Measurements from ENCODE around the gene RSU1.

RSU1 gene

DNA sequence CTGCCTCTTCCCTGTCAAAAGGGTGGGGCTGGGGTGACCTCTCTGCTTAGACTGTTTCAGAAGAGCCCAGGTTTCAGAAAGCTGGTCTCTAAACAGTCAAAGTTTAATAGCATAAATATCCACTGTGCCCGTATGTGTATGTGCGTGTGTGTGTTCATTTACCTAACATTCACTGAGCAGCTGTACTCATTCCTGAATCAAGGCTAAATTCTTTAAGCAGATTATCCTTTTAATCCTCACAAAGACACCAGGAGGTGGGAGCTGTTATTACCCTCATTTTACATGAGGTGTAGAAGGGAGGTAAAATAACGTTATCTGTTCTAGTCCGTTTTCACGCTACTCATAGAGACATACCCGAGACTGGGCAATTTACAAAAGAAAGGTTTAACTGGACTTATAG lies 72.2 kb downstream of the RSU1 start:
- ATAC-seq (replicated peaks; ENCODE audit: extremely low read depth, poor library complexity, severe bottlenecking) (no peak), DNase-seq (ENCODE audit: low spot score in 2 of 2) (no peak)
- H3K36me3 Mint-ChIP-seq (ENCODE audit: insufficient read depth) = peaks cover 4% of the 10 kb centered on the region
- H3K27me3 Mint-ChIP-seq = no peaks in the 10 kb centered on the region
- no peak overlapping the region for H3K4me3 Mint-ChIP-seq
- H3K9me3 Mint-ChIP-seq = no peaks in the 10 kb centered on the region
- peaks cover 13% of the 10 kb centered on the region for H3K4me1 Mint-ChIP-seq
- no peak overlapping the region for H3K27ac Mint-ChIP-seq (ENCODE audit: low read depth)

- H3K9me3 Mint-ChIP-seq = no peaks in the 10 kb centered on the region
- no peaks in the 10 kb centered on the region for H3K27me3 Mint-ChIP-seq
- no peak overlapping the region for H3K27ac Mint-ChIP-seq (ENCODE audit: low read depth)
- no peak overlapping the region for H3K4me3 Mint-ChIP-seq
- peaks cover 11% of the 10 kb centered on the region for H3K4me1 Mint-ChIP-seq
- peaks cover 14% of the 10 kb centered on the region for H3K36me3 Mint-ChIP-seq (ENCODE audit: insufficient read depth)
- ATAC-seq (replicated peaks; ENCODE audit: extremely low read depth, poor library complexity, severe bottlenecking) (no peak), DNase-seq (ENCODE audit: low spot score in 2 of 2) (no peak)
These were observed 74.9 kb downstream of the RSU1 start for GRCh38 chr10:16742165-16742960.

GRCh38 chr10:16741540-16741939 lies 75.7 kb downstream of the RSU1 start:
- H3K27ac Mint-ChIP-seq (ENCODE audit: low read depth) = no peak overlapping the region
- ATAC-seq (replicated peaks; ENCODE audit: extremely low read depth, poor library complexity, severe bottlenecking) (no peak), DNase-seq (ENCODE audit: low spot score in 2 of 2) (no peak)
- H3K4me3 Mint-ChIP-seq = no peak overlapping the region
- no peaks in the 10 kb centered on the region for H3K27me3 Mint-ChIP-seq
- H3K4me1 Mint-ChIP-seq = peaks cover 5% of the 10 kb centered on the region
- H3K9me3 Mint-ChIP-seq = no peaks in the 10 kb centered on the region
- H3K36me3 Mint-ChIP-seq (ENCODE audit: insufficient read depth) = peaks cover 15% of the 10 kb centered on the region

DNA sequence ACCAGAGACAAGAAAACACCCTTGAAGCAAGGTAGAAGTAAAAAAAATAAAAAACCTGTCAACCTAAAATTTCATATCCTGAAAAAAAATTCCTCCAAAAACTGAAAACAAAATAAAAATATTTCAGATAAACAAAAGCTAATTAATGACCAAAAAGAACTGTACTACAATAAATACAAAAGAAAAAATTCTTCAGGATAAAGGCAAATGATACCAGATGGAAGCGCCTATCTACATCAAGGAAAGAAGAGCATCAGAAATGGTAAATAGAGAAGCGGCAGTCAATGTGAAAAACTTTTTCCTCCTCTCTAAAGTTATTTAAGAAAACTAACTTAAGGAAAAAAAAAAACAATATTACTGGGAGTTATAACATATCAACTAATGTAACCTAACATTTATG lies 79.8 kb downstream of the RSU1 start:
- peaks cover 13% of the 10 kb centered on the region for H3K4me1 Mint-ChIP-seq
- no peak overlapping the region for H3K4me3 Mint-ChIP-seq
- H3K36me3 Mint-ChIP-seq (ENCODE audit: insufficient read depth) = peaks cover 15% of the 10 kb centered on the region
- H3K27ac Mint-ChIP-seq (ENCODE audit: low read depth) = no peak overlapping the region
- H3K27me3 Mint-ChIP-seq = no peaks in the 10 kb centered on the region
- ATAC-seq (replicated peaks; ENCODE audit: extremely low read depth, poor library complexity, severe bottlenecking) = no peak
- H3K9me3 Mint-ChIP-seq = peaks cover 9% of the 10 kb centered on the region
- DNase-seq (ENCODE audit: low spot score in 2 of 2) = no peak

- no peak for DNase-seq (ENCODE audit: low spot score in 2 of 2)
- H3K4me1 Mint-ChIP-seq = peaks cover 13% of the 10 kb centered on the region
- peaks cover 15% of the 10 kb centered on the region for H3K36me3 Mint-ChIP-seq (ENCODE audit: insufficient read depth)
- H3K4me3 Mint-ChIP-seq = no peak overlapping the region
- ATAC-seq (replicated peaks; ENCODE audit: extremely low read depth, poor library complexity, severe bottlenecking) = no peak
- no peaks in the 10 kb centered on the region for H3K27me3 Mint-ChIP-seq
- H3K27ac Mint-ChIP-seq (ENCODE audit: low read depth) = no peak overlapping the region
- peaks cover 9% of the 10 kb centered on the region for H3K9me3 Mint-ChIP-seq
These were observed 81.6 kb downstream of the RSU1 start for GRCh38 chr10:16735671-16736070.

- Mint-ChIP-seq H3K4me1 (peaks cover 29% of the 10 kb centered on the region), H3K27me3 (no peaks in the 10 kb centered on the region), H3K27ac (ENCODE audit: low read depth) (no peak overlapping the region), H3K36me3 (ENCODE audit: insufficient read depth) (peaks cover 4% of the 10 kb centered on the region), H3K4me3 (no peak overlapping the region), H3K9me3 (peaks cover 9% of the 10 kb centered on the region)
- DNase-seq (ENCODE audit: low spot score in 2 of 2) (no peak), ATAC-seq (replicated peaks; ENCODE audit: extremely low read depth, poor library complexity, severe bottlenecking) (no peak)
These were observed 84.8 kb downstream of the RSU1 start for GRCh38 chr10:16732376-16732775.

- Mint-ChIP-seq H3K9me3 (no peaks in the 10 kb centered on the region), H3K27me3 (no peaks in the 10 kb centered on the region), H3K36me3 (ENCODE audit: insufficient read depth) (peaks cover 1% of the 10 kb centered on the region), H3K4me1 (peaks cover 16% of the 10 kb centered on the region), H3K27ac (ENCODE audit: low read depth) (no peak overlapping the region), H3K4me3 (no peak overlapping the region)
- DNase-seq (ENCODE audit: low spot score in 2 of 2) (no peak), ATAC-seq (replicated peaks; ENCODE audit: extremely low read depth, poor library complexity, severe bottlenecking) (no peak)
These were observed 89.0 kb downstream of the RSU1 start for GRCh38 chr10:16728266-16728665.

DNA sequence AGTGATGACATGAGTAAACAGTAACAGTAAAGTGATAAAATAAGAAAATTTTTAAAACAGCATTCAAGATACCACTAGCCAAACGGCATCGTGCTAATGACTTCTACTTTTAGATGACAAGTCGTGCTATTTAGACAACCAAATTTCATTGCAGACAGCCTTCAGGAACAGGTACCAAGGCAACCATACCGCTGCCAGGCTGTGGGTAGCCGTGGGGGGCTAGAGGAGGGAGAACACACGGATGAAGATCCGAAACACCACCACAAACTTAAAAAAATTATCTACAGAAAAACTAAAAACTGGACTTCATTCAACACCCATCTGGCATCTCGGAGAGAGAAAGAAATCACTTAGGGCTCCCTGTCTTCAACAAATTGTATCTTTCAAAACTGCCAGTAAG lies 89.6 kb downstream of the RSU1 start:
- no peak for ATAC-seq (replicated peaks; ENCODE audit: extremely low read depth, poor library complexity, severe bottlenecking)
- Mint-ChIP-seq H3K36me3 (ENCODE audit: insufficient read depth) (peaks cover 1% of the 10 kb centered on the region), H3K4me3 (no peak overlapping the region), H3K4me1 (peaks cover 16% of the 10 kb centered on the region), H3K27me3 (no peaks in the 10 kb centered on the region), H3K27ac (ENCODE audit: low read depth) (no peak overlapping the region), H3K9me3 (no peaks in the 10 kb centered on the region)
- DNase-seq (ENCODE audit: low spot score in 2 of 2) = no peak

DNA sequence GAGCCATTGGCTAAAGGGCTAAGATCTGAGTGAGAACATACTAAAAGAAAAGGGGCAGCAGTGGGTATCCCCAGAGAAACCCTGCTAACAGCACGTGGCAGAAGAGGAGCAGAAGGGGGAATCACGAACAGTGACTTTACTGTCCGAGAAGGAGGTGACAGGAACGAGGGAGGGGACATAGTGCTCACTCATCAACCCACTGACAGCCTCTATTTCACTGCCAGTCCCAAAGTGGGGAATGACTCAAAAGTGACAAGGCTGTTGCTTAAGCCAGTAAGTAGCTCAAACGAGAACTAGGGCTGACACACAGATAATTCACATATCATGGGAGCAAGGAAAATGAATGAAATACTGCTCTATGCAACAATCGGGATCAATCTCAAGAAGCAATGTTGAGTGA lies 92.7 kb downstream of the RSU1 start:
- Mint-ChIP-seq H3K36me3 (ENCODE audit: insufficient read depth) (peaks cover 3% of the 10 kb centered on the region), H3K27me3 (no peaks in the 10 kb centered on the region), H3K4me3 (no peak overlapping the region)

DNA sequence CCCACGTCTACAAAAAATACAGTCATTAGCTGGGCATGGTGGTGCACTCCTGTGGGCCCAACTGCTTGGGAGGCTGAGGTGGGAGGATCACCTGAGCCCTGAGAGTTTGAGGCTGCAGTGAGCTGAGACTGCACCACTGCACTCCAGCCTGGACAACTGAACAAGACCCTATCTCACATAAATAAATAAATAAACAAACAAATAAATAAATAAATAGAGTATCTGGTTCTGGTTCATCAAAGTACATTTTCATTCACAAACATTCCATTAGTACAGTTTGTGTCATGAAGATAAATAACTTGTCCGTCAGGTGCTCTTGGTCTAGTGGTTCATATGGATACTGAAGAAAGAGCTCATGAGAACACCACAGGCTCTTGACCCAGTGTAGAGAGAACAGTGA lies 96.4 kb downstream of the RSU1 start:
- peaks cover 1% of the 10 kb centered on the region for H3K36me3 Mint-ChIP-seq (ENCODE audit: insufficient read depth)
- no peak overlapping the region for H3K4me3 Mint-ChIP-seq
- H3K27ac Mint-ChIP-seq (ENCODE audit: low read depth) = no peak overlapping the region
- ATAC-seq (replicated peaks; ENCODE audit: extremely low read depth, poor library complexity, severe bottlenecking) (no peak), DNase-seq (ENCODE audit: low spot score in 2 of 2) (no peak)
- H3K9me3 Mint-ChIP-seq = no peaks in the 10 kb centered on the region
- H3K4me1 Mint-ChIP-seq = no peaks in the 10 kb centered on the region
- H3K27me3 Mint-ChIP-seq = no peaks in the 10 kb centered on the region

More for the DNA sequence above, 92.7 kb downstream of the RSU1 start:
- no peaks in the 10 kb centered on the region for H3K9me3 Mint-ChIP-seq
- no peak for ATAC-seq (replicated peaks; ENCODE audit: extremely low read depth, poor library complexity, severe bottlenecking)
- H3K27ac Mint-ChIP-seq (ENCODE audit: low read depth) = peak overlapping the region; percentile 5
- DNase-seq (ENCODE audit: low spot score in 2 of 2) = no peak
- peaks cover 6% of the 10 kb centered on the region for H3K4me1 Mint-ChIP-seq

DNA sequence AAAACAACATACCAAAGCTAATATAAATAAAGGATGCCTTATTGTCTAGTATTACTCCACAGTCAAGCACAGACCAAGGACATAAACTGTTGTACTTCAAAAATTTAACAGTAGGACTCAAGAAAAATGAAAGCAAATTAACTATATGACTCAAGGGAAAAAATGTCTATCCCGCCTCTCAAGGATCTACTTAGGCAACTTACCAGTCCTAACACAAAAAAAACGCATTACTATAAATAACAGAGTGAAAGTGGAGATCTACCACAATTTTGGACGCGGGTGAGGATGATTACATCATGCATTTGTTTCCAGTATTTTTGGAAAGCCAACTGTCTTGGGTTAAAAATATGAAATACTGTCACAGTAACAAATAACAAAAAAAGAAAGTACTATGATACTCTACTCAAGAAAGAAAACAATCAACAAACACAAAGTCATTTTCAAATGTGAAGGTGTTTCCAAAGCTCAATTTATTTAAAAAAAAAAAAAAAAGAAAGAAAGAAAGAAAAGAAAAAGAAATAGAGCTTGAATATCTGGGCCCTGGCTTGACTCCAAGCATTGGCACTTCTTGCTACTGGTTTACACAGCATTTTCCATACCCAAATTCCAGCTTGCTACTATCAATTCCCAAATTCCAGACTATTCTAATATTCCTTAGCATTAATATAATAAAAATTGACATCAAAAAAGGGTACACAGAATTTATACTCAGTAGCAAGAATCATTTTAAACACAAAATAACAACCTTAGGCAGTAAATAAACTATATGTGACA lies 99.4 kb downstream of the RSU1 start:
- Mint-ChIP-seq H3K9me3 (peaks cover 15% of the 10 kb centered on the region), H3K27me3 (no peaks in the 10 kb centered on the region), H3K27ac (ENCODE audit: low read depth) (no peak overlapping the region), H3K4me3 (no peak overlapping the region), H3K4me1 (no peaks in the 10 kb centered on the region), H3K36me3 (ENCODE audit: insufficient read depth) (peaks cover 3% of the 10 kb centered on the region)
- ATAC-seq (replicated peaks; ENCODE audit: extremely low read depth, poor library complexity, severe bottlenecking) = no peak
- no peak for DNase-seq (ENCODE audit: low spot score in 2 of 2)

DNA sequence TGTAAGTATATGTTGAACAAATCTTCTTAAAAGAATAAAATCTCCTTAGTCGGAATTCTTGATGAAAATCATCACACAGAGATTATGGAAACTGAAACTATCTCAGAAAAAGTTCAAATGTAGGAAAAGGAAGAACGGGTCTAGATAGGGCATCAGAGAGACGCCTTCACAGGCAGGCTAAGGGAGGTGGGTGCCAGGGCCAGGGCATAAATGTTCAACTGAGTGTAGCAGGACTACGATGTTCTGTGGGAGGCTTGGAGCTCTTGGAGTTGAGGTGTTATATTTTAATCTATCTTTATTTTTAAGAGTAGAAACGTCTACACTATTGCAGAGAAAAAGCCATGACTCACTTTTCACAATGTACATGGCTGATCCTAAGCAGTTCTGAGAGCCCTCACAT lies 101.2 kb downstream of the RSU1 start:
- Mint-ChIP-seq H3K4me3 (no peak overlapping the region), H3K4me1 (peaks cover 6% of the 10 kb centered on the region), H3K36me3 (ENCODE audit: insufficient read depth) (peaks cover 3% of the 10 kb centered on the region), H3K27me3 (no peaks in the 10 kb centered on the region), H3K9me3 (peaks cover 24% of the 10 kb centered on the region), H3K27ac (ENCODE audit: low read depth) (no peak overlapping the region)
- ATAC-seq (replicated peaks; ENCODE audit: extremely low read depth, poor library complexity, severe bottlenecking) (no peak), DNase-seq (ENCODE audit: low spot score in 2 of 2) (no peak)

DNA sequence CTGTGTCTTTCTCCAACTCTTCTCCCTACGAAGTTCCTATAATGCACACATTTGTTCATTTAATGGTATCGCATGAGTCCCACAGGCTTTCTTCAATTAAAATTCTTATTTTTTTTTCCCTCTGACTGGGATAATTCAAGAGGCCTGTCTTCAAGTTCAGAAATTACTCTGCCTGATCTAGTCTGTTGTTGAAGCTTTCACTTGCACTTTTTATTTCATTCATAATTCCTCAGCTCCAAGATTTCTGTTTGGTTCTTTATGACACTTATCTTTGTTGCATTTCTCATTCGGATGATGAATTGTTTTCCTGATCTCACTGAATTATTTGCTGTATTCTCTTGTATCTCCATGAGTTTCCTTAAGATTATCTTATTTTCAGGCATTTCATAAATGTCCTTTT lies 103.9 kb downstream of the RSU1 start:
- H3K4me1 Mint-ChIP-seq = peaks cover 6% of the 10 kb centered on the region
- H3K9me3 Mint-ChIP-seq = peaks cover 24% of the 10 kb centered on the region
- peaks cover 2% of the 10 kb centered on the region for H3K36me3 Mint-ChIP-seq (ENCODE audit: insufficient read depth)
- ATAC-seq (replicated peaks; ENCODE audit: extremely low read depth, poor library complexity, severe bottlenecking) = no peak
- H3K4me3 Mint-ChIP-seq = no peak overlapping the region
- DNase-seq (ENCODE audit: low spot score in 2 of 2) = no peak
- H3K27me3 Mint-ChIP-seq = no peaks in the 10 kb centered on the region
- H3K27ac Mint-ChIP-seq (ENCODE audit: low read depth) = no peak overlapping the region

Data from central memory CD8-positive, alpha-beta T cell (primary cell).